Mesendoderm (in vitro differentiated cells): ENCODE measurements around the gene ASIC2.
"Not testable (repeated sequence)": the region's sequence is repeated elsewhere in the genome, so short reads cannot be mapped to it uniquely, and the experiment has no call there.

Experiments
- DNase-seq: peaks from one replicate; pipeline ENCODE4 v3.0.0; 2013
- H2AK5ac ChIP-seq: 2 replicates; pipeline ENCODE4 v1.6.1; 2013; ENCODE audit warnings: low read length, inconsistent platforms
- H2BK120ac ChIP-seq: 2 replicates; pipeline ENCODE4 v1.6.1; 2013; ENCODE audit warnings: low read depth, mild to moderate bottlenecking, low read length, moderate library complexity, mixed read lengths
- H2BK15ac ChIP-seq: replicated peaks from 2 replicates; pipeline ENCODE4 v1.6.1; 2013; ENCODE audit warnings: low read depth, mild to moderate bottlenecking, moderate library complexity
- H2BK5ac ChIP-seq: 2 replicates; pipeline ENCODE4 v1.6.1; 2013; ENCODE audit warnings: low read length, inconsistent platforms
- H3K18ac ChIP-seq: 2 replicates; pipeline ENCODE4 v1.6.1; 2013; ENCODE audit warnings: mild to moderate bottlenecking, low read length, mixed read lengths
- H3K23ac ChIP-seq: one replicate; pipeline ENCODE4 v1.6.1; 2013; ENCODE audit warnings: low read length
- H3K27ac ChIP-seq: 2 replicates; pipeline ENCODE4 v1.5.1; 2013; ENCODE audit warnings: low read depth, mild to moderate bottlenecking, inconsistent platforms, low read length, moderate library complexity
- H3K27me3 ChIP-seq: 2 replicates; pipeline ENCODE4 v1.6.1; 2013; ENCODE audit warnings: low read length, control low read depth, mild to moderate bottlenecking, inconsistent platforms; ENCODE audit not compliant: insufficient read depth, poor library complexity
- H3K36me3 ChIP-seq: 2 replicates; pipeline ENCODE4 v1.6.1; 2013; ENCODE audit warnings: low read length, inconsistent platforms; ENCODE audit not compliant: control insufficient read depth, insufficient read depth
- H3K4ac ChIP-seq: one replicate; pipeline ENCODE4 v1.6.1; 2013; ENCODE audit warnings: low read depth, mild to moderate bottlenecking, low read length, moderate library complexity
- H3K4me1 ChIP-seq: 2 replicates; pipeline ENCODE4 v1.6.1; 2013; ENCODE audit warnings: low read depth, low read length, inconsistent platforms; ENCODE audit not compliant: control insufficient read depth
- H3K4me2 ChIP-seq: 2 replicates; pipeline ENCODE4 v1.6.1; 2013; ENCODE audit warnings: low read length
- H3K4me3 ChIP-seq: 2 replicates; pipeline ENCODE4 v1.5.1; 2013; ENCODE audit warnings: mild to moderate bottlenecking, low read length
- H3K56ac ChIP-seq: one replicate; pipeline ENCODE4 v1.6.1; 2013; ENCODE audit warnings: low read length
- H3K79me1 ChIP-seq: 2 replicates; pipeline ENCODE4 v1.6.1; 2013; ENCODE audit warnings: low read length, inconsistent platforms
- H3K79me2 ChIP-seq: 2 replicates; pipeline ENCODE4 v1.6.1; 2013; ENCODE audit warnings: mild to moderate bottlenecking, low read length; ENCODE audit not compliant: control insufficient read depth, insufficient read depth
- H3K9ac ChIP-seq: 2 replicates; pipeline ENCODE4 v1.6.1; 2013; ENCODE audit warnings: low read length, inconsistent platforms
- H4K5ac ChIP-seq: one replicate; pipeline ENCODE4 v1.6.1; 2013; ENCODE audit warnings: low read length
- H4K8ac ChIP-seq: one replicate; pipeline ENCODE4 v1.6.1; 2013; ENCODE audit warnings: low read depth, mild to moderate bottlenecking, control low read depth, low read length, moderate library complexity
- WGBS: extraction: QIAGEN DNeasy Blood & Tissue Kit; methylation state at CpG from one replicate; pipeline ENCODE4 v1.1.7; 2013; ENCODE audit warnings: low lambda C conversion rate, missing lambda C conversion rate; ENCODE audit not compliant: insufficient coverage; ENCODE audit errors: extremely low coverage; 5-methylcytosine and 5-hydroxymethylcytosine counted together

Gene ASIC2

GRCh38 chr17:32988481-32989101 lies 304.5 kb downstream of the ASIC2 start:
- Histone ChIP-seq H2BK5ac (no peak overlapping the region), H3K23ac (no peak overlapping the region), H3K56ac (no peak overlapping the region), H3K27me3 (no peaks in the 10 kb centered on the region), H4K8ac (no peak overlapping the region), H3K27ac (no peak overlapping the region), H2BK15ac (no peak overlapping the region), H3K4me3 (no peak overlapping the region), H3K9ac (no peak overlapping the region), H2BK120ac (no peak overlapping the region), H3K4ac (no peak overlapping the region), H3K79me1 (no peaks in the 10 kb centered on the region), H3K18ac (no peak overlapping the region), H3K4me1 (no peaks in the 10 kb centered on the region), H4K5ac (no peak overlapping the region), H2AK5ac (no peak overlapping the region), H3K4me2 (no peak overlapping the region), H3K79me2 (no peaks in the 10 kb centered on the region), H3K36me3 (no peaks in the 10 kb centered on the region)
- DNase-seq = no peak
- WGBS = no CpG with 5 or more reads among the region's 3 CpGs

GRCh38 chr17:32987868-32988267 lies 305.2 kb downstream of the ASIC2 start:
- not testable (repeated sequence) for H3K9ac ChIP-seq, H3K27me3 ChIP-seq, H3K4me1 ChIP-seq, H2AK5ac ChIP-seq, H3K27ac ChIP-seq, H4K5ac ChIP-seq, H2BK120ac ChIP-seq, DNase-seq, H3K79me1 ChIP-seq, H3K36me3 ChIP-seq, H3K4me3 ChIP-seq, H3K18ac ChIP-seq, H3K56ac ChIP-seq, H3K79me2 ChIP-seq, H2BK15ac ChIP-seq, H4K8ac ChIP-seq, H2BK5ac ChIP-seq, H3K4me2 ChIP-seq, H3K23ac ChIP-seq, H3K4ac ChIP-seq
- WGBS = no CpG with 5 or more reads among the region's 2 CpGs

GRCh38 chr17:32987453-32987805 lies 305.7 kb downstream of the ASIC2 start:
- H3K27ac ChIP-seq, H2AK5ac ChIP-seq, H3K18ac ChIP-seq, H3K27me3 ChIP-seq, H4K8ac ChIP-seq, H4K5ac ChIP-seq, H3K36me3 ChIP-seq, H2BK120ac ChIP-seq, H2BK15ac ChIP-seq, H3K23ac ChIP-seq, H2BK5ac ChIP-seq, H3K79me2 ChIP-seq, DNase-seq, H3K4me3 ChIP-seq, H3K4me2 ChIP-seq, H3K56ac ChIP-seq, H3K79me1 ChIP-seq, H3K4me1 ChIP-seq, H3K9ac ChIP-seq, H3K4ac ChIP-seq: not testable (repeated sequence)
- WGBS = no CpG with 5 or more reads among the region's 1 CpG

DNA sequence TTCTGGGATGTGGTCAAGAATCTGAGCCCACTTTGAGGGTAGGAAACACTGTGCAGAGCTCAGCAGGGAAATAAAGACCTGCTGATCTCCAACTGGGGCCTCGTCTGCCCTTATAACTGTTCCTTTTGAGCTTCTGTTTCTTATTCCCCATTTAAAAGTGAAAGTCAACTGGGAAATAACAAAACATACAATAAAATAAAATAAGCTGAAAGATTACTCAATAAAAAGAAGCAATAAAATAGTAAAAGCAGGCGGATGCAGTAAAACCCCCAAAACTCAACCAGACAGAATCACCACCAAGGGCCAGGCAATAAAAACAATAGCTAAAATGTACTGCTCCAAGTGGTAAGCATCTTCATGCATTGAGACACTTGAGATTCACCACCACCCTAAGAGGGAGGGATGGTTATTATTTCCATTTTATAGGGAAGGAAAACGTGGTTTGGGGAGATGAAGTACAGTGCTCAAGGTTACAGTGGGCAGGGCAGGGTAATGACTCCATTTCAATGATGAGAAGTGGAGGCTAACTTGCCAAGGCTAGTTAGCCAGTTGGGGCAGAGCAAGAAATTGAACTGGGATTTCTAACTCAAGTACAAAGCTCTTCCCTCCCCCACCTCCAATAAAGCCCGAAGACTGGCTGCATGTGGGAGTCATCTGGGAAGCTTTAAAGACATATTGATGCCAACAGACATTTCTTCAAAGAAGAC lies 307.9 kb downstream of the ASIC2 start:
- H2BK120ac ChIP-seq = no peak overlapping the region
- no CpG with 5 or more reads among the region's 4 CpGs for WGBS
- H3K79me1 ChIP-seq = no peaks in the 10 kb centered on the region
- H2BK15ac ChIP-seq = no peak overlapping the region
- H3K9ac ChIP-seq = no peak overlapping the region
- no peak overlapping the region for H3K4me2 ChIP-seq
- no peak overlapping the region for H3K4me3 ChIP-seq
- H3K4me1 ChIP-seq = no peaks in the 10 kb centered on the region
- H3K79me2 ChIP-seq = no peaks in the 10 kb centered on the region
- H2BK5ac ChIP-seq = no peak overlapping the region
- no peak overlapping the region for H3K4ac ChIP-seq
- no peaks in the 10 kb centered on the region for H3K27me3 ChIP-seq
- H3K56ac ChIP-seq = no peak overlapping the region
- no peak overlapping the region for H3K27ac ChIP-seq
- no peak overlapping the region for H2AK5ac ChIP-seq
- no peaks in the 10 kb centered on the region for H3K36me3 ChIP-seq
- no peak overlapping the region for H3K18ac ChIP-seq
- H4K5ac ChIP-seq = no peak overlapping the region
- no peak overlapping the region for H4K8ac ChIP-seq
- DNase-seq = no peak
- H3K23ac ChIP-seq = no peak overlapping the region

GRCh38 chr17:32981611-32982010 lies 311.5 kb downstream of the ASIC2 start:
- not testable (repeated sequence) for H3K4ac ChIP-seq, H2BK15ac ChIP-seq, H2BK120ac ChIP-seq, H2AK5ac ChIP-seq, H3K79me1 ChIP-seq, H3K36me3 ChIP-seq, H4K5ac ChIP-seq, H3K79me2 ChIP-seq, H3K23ac ChIP-seq, H3K27me3 ChIP-seq, H4K8ac ChIP-seq, H3K4me2 ChIP-seq, DNase-seq, H3K4me3 ChIP-seq, H2BK5ac ChIP-seq, H3K9ac ChIP-seq, H3K56ac ChIP-seq, H3K18ac ChIP-seq, H3K4me1 ChIP-seq, H3K27ac ChIP-seq
- WGBS = no CpG with 5 or more reads among the region's 3 CpGs

- Histone ChIP-seq H3K18ac (no peak overlapping the region), H3K56ac (no peak overlapping the region), H4K5ac (no peak overlapping the region), H3K4me1 (no peaks in the 10 kb centered on the region), H3K4me2 (no peak overlapping the region), H4K8ac (no peak overlapping the region), H3K27ac (no peak overlapping the region), H3K9ac (no peak overlapping the region), H3K79me2 (no peaks in the 10 kb centered on the region), H3K23ac (no peak overlapping the region), H3K4me3 (no peak overlapping the region), H2BK15ac (no peak overlapping the region), H3K4ac (no peak overlapping the region), H3K36me3 (no peaks in the 10 kb centered on the region), H2AK5ac (no peak overlapping the region), H3K27me3 (no peaks in the 10 kb centered on the region), H2BK5ac (no peak overlapping the region), H3K79me1 (no peaks in the 10 kb centered on the region), H2BK120ac (no peak overlapping the region)
- WGBS = no CpG with 5 or more reads among the region's 2 CpGs
- no peak for DNase-seq
Observed at GRCh38 chr17:32980230-32980629, 312.9 kb downstream of the ASIC2 start.
